NCI-H2107 (cell line): ENCODE measurements around the gene UTP11.
"Not testable (repeated sequence)": the region's sequence is repeated elsewhere in the genome, so short reads cannot be mapped to it uniquely, and the experiment has no call there.

Source experiments
- DNase-seq: peaks from one replicate; lab custom pipeline; 2025; lab: John Stamatoyannopoulos, UW

UTP11 gene

DNA sequence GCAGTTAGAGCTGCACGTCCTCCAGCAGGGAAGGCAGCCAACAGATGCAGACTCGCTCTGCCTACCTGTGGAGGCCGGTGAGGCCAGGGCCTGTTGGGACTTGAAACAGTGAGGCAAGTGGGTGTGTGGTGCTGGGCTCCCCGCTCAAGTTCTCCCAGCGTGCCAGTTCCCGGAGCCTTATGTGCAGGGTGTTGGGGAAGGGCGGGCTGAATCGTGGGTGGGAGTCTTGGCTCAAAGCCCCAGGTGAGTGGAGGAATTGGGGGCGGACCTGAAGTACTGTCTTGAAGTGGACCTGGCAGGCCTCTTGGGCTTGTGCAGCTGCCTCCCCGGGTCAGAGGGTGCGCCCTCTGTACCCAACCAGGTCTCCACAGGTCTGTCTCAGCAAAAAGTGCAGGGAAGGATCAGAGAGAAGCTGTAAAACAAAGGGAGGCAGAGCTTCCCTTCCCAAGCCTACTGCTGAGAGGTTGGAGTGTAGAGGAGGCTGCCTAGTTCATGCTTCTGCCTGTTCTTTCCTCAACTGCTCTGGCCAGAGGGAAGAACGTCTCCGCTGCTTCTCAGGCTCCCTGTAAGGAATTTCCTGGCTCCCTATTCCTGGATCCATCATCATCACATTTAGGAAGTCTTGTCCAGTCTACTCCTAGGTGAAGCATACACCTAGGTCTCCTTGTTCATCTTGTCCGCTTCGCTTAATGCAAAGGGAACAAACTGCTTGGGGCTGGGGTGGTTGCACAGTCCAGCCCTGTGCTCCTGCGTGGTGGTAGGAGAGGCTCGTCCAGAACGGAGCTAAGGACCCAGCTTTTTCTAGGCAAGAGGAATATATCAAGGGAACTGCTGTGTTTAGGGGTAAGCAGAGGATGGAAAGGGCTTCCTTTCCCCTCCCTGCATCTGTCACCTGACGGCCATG lies 14.9 kb downstream of the UTP11 start:
- no peak for DNase-seq

DNA sequence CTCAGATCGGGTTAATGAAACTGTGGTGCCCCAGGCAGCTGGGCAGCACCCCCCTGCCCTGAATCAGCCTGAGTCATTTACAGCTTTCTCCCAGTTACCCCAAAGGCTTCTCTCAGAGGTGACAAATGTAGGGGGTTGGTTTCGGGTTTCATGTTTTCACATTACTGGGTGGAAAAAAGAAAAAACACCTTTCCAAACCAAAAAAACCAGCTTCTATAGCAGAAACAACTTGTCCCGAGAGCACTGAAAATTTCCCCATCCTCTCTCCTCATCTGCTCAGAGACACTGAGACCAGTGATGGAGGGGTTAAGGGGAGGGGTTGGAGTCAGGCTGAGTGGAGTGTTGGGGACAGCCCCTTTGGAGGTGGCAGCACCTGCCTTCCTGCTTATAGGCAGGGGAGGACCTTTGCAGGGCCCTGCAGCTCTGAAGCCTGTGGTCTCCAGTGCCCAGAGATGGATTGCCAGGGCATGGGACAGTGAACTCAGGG lies 15.6 kb downstream of the UTP11 start:
- no peak for DNase-seq

GRCh38 chr1:38028671-38029070 lies 16.1 kb downstream of the UTP11 start:
- no peak for DNase-seq

- peak; percentile 34 for DNase-seq
Measured at GRCh38 chr1:38029081-38029681, 16.6 kb downstream of the UTP11 start.

DNA sequence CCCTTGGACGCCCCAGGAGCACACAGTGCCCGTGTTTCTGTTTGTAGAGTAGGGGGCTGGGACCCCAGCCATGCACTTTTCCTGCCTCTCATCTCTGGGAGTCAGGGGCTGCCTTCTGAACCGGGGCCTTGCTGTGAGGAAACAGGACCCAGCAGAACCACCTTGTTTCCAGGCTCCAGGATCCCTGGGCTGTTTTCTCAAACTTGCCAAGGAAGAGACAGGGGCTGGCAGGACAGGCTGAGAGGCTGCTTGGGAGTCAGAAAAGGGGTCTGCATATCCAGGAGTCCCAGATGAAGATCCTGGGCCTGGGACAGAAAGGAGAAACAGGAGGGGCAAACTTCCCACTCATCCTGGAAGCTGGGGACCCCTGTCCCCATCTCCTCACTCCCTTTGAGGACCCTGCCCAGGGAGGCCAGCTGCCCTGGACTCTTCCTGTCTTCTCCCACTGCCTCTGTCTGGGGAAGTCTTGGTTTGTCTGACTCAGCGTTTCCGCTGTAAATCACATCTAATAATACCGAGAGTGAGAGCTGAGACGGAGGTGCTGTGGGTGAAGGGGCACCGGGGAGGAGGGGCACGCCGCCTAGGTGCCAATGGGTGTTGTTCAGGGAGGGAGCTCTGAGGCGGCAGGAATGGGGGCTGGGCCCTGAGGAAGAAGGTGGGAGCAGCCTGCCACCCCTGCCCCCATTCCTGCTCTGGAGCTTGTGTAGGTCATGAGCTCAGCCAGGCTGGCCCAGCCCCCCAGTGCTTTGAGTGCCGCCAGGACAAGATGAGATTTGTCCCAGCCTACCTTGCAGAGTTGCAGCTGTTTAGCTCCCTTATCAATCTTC lies 17.4 kb downstream of the UTP11 start:
- DNase-seq = no peak

GRCh38 chr1:38030596-38031512 lies 18.3 kb downstream of the UTP11 start:
- no peak for DNase-seq

- no peak for DNase-seq
Measured at GRCh38 chr1:38031513-38031866, 19.0 kb downstream of the UTP11 start.

GRCh38 chr1:38032992-38033391 lies 20.5 kb downstream of the UTP11 start:
- not testable (repeated sequence) for DNase-seq

DNA sequence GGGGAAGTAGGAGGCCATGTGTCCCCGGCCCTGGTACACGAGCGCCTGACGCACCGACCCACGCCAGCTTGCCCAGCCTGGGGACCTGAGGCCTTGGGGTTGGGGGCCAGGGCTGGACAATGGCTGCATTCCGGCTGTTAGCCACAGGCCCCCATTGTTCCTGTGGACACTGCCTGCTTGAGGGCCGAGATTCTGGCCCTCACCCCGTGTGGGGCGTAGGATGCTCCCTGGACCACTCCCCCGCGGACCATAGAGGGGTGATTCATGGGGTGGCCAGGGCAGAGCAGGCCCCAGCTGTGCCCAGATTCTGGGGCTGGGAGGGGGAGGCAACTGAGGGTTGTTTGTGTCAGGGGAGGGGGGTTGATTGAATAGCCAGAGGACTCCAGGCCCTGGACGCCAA lies 22.3 kb downstream of the UTP11 start:
- DNase-seq = no peak

DNA sequence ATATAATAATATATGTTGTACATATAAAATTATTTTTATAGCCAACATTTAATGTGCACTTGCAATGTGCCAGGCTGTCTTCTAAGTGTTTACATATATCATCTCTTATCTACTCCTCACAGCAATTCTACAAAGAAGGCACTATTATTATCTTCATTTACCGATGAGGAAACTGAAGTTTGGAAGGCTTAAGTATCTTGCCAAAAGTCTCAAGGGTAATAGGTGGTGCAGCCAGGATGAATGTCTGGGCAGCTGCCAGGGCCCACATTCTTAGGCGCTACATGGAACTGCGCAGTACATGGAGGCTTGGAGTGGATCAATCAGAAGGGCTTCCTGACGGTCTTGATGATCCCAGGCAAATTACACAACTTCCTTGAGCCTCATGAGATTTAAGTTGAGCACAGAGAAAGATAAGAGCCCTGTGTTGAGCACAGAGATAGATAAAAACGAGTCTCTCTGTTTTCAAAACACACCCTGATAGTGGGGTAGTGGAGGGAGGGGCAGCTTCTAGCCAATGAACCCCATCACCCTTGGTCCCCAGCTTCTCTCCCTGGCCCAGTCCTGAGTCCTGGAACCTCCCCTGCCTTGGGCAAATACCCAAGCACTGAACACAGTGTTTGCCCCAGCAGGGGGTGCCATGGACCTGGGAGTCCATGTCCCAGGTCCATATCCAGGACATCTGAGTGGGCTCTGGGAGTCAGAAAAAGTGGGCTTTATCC lies 24.8 kb downstream of the UTP11 start:
- no peak for DNase-seq

DNA sequence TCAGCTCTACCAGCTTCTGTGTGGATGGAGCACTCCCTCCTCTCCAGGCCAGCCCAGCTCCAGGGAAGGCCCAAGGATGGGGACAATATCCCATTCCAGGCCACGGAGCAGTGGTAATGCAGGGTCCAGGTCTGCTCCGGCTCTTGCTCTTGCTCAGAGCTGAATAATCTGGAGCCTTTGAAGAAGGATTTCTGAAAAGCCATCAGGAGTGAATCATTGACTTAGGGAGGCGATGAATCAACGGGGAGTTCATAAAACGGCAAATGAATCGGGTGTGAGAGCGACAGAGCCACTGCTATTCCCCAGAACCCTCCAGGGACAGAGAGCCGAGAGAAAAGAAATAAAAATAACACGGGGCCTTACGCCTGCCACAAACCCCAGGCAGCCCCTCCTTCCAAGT lies 26.3 kb downstream of the UTP11 start:
- no peak for DNase-seq

DNA sequence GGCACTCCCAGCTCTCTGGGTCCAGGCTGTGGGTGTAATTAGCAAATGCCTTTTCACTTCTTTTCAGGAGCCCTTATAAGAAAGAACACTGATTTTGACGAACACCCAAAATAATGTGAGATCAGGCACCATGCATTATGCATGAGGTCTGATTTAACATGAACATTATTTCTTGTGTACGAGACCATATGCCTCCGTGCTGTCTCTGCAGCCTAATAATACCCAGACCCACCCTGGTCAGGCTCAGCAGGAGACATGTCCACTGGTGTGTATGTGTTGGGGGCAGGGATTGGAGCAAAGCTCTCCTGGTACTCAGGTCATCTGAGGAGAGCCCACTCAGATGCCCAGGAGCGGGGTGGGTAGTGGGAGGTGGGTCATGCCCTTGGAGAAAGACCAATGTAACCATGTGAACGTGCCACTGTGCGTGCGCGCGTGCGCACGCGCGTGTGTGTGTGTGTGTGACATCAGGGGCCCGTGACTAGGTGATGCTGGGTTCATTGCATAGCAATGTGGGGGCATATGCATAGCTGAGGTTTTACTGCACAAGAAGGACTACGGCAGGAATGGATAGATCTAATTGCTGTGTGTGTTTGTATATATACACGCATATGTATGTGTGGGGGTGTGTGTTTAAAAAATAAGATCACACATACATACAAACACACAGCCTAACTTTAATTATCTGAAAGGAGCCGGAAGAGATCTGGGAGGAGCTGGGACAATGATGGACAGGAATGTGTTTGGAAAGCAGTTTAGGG lies 27.0 kb downstream of the UTP11 start:
- no peak for DNase-seq

DNA sequence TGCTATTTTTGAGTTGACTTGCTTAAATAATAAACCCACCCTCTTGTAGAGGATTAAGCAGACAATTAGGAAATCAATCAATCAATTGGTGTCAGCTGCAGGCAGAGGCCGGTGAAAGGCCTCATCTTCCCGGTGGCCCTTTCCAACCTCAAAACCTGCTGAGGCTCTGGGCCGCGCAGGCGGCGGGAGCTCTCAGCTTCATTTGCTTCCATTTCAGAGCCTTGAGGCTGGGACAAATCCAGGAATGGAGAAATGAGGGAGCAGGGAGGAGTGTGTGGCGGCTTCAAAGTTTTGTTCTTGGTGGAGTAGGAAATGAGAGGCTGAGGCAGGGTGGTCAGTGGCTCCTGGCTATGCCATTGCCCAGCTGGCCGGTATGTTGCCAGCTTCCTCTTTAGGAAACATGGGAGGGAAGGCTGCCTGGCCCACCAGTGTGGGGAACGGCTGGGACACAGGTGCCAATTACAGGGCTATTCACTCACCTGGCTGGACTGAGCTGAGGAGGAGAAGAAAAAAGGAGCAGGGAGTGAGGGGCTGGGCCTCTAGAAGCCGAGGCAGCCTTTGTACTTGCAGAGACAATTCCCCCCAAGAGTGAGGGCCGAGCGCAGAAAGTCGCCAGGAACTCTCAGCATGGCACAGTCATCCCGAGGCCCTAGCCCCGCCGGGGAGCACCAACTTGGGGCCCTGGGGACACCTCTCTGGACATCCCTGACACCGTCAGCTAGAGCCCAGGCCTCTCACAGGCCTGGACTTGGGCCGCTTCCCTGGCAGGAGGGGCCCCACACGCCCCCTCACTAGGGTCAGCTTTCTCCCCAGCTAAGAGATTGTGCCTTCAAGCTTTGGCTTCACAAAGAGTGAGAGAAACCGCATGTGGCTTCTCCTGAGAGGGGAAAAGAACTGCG lies 29.7 kb downstream of the UTP11 start:
- no peak for DNase-seq

- no peak for DNase-seq
Measured at GRCh38 chr1:38043036-38043747, 30.7 kb downstream of the UTP11 start.

GRCh38 chr1:38044221-38045215 lies 32.0 kb downstream of the UTP11 start:
- no peak for DNase-seq

GRCh38 chr1:38045401-38046332 lies 33.1 kb downstream of the UTP11 start:
- no peak for DNase-seq
